22Rv1 (cell line): ENCODE measurements around the gene ATP13A2.
"Not testable (repeated sequence)": the region's sequence is repeated elsewhere in the genome, so short reads cannot be mapped to it uniquely, and the experiment has no call there.

Experiments
- H3K27ac ChIP-seq: fragments of 450-650 bp; 2 replicates; pipeline ENCODE4 v1.5.1; 2017
- ZFX ChIP-seq: fragments of 450-650 bp; IDR thresholded peaks from 2 replicates; pipeline ENCODE4 v1.6.1; 2017; ENCODE audit warnings: antibody characterized with exemption, borderline replicate concordance
- TF ChIP-seq, protein P1 (sequence below): fragments of 450-650 bp; IDR thresholded peaks from 2 replicates; pipeline ENCODE4 v1.5.1; 2017; ENCODE audit warnings: mild to moderate bottlenecking

ATP13A2 gene

DNA sequence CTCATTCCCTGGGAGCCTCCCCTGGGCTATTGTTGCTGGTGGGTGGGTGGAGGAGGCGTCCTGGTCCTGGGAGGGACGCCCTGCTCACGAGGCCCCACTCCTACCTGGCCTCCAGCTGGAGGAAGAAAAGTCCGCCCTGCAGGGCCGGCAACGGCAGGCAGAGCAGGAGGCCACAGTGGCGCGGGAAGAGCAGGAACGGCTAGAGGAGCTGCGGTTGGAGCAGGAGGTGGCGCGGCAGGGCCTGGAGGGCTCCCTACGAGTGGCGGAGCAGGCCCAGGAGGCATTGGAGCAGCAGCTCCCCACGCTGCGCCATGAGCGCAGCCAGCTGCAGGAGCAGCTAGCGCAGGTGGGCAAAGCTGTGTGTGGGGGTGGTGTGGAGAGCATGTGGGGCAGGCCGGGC lies 65.1 kb downstream of the ATP13A2 start:
- H3K27ac ChIP-seq = no peak overlapping the region
- TF ChIP-seq ZFX = no peak
- TF ChIP-seq, protein P1, sequence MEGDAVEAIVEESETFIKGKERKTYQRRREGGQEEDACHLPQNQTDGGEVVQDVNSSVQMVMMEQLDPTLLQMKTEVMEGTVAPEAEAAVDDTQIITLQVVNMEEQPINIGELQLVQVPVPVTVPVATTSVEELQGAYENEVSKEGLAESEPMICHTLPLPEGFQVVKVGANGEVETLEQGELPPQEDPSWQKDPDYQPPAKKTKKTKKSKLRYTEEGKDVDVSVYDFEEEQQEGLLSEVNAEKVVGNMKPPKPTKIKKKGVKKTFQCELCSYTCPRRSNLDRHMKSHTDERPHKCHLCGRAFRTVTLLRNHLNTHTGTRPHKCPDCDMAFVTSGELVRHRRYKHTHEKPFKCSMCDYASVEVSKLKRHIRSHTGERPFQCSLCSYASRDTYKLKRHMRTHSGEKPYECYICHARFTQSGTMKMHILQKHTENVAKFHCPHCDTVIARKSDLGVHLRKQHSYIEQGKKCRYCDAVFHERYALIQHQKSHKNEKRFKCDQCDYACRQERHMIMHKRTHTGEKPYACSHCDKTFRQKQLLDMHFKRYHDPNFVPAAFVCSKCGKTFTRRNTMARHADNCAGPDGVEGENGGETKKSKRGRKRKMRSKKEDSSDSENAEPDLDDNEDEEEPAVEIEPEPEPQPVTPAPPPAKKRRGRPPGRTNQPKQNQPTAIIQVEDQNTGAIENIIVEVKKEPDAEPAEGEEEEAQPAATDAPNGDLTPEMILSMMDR = no peak

DNA sequence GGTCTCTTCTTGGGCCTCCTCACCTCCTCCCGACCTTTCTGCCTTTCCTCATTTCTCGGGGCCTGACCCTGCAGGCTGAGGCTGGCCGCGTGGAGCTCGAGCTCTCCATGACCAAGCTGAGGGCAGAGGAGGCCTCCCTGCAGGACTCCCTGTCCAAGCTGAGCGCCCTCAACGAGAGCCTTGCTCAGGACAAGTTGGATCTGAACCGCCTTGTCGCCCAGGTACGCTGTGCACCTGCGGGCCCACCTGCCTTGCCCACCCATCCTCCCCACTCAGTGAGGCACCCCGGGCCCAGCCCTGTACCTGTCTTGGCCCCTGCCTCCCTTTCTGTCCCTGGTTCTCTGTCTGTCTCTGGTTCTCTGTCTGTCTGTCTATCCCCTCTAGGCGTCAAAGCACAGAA lies 65.5 kb downstream of the ATP13A2 start:
- not testable (repeated sequence) for H3K27ac ChIP-seq

DNA sequence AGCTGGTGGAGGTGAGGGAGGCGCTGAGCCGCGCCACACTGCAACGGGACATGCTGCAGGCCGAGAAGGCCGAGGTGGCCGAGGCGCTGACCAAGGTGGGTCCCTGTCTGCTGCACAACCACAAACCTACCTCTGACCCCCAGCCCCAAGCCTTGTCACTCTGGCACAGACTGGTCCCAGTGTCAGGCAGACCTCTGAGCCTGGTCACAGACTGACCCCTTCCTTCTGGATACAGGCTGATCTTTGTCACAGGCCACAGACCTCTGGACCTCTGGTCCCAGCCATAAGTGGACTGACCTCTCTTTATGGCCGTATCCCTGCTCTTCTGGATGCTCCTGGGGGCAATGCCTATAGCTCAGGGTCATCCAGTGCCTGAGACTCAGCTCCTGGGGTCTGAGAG lies 66.2 kb downstream of the ATP13A2 start:
- H3K27ac ChIP-seq = not testable (repeated sequence)

DNA sequence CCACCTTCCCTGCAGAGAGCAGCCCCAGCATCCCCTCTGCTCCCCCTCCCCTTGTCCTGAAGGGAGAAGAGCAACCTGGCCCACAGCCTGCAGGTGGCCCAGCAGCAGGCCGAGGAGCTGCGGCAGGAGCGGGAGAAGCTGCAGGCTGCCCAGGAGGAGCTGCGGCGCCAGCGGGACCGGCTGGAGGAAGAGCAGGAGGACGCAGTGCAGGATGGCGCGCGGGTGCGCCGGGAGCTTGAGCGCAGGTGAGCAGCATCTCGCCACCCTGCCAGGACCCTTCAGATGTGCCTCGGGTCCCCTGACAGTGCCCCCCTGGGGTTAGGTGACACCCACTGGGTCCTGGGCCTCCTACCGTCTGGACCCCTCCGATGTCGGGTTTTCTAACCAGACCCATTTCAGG lies 67.7 kb downstream of the ATP13A2 start:
- TF ChIP-seq, protein P1 = no peak
- TF ChIP-seq ZFX = no peak
- no peak overlapping the region for H3K27ac ChIP-seq

DNA sequence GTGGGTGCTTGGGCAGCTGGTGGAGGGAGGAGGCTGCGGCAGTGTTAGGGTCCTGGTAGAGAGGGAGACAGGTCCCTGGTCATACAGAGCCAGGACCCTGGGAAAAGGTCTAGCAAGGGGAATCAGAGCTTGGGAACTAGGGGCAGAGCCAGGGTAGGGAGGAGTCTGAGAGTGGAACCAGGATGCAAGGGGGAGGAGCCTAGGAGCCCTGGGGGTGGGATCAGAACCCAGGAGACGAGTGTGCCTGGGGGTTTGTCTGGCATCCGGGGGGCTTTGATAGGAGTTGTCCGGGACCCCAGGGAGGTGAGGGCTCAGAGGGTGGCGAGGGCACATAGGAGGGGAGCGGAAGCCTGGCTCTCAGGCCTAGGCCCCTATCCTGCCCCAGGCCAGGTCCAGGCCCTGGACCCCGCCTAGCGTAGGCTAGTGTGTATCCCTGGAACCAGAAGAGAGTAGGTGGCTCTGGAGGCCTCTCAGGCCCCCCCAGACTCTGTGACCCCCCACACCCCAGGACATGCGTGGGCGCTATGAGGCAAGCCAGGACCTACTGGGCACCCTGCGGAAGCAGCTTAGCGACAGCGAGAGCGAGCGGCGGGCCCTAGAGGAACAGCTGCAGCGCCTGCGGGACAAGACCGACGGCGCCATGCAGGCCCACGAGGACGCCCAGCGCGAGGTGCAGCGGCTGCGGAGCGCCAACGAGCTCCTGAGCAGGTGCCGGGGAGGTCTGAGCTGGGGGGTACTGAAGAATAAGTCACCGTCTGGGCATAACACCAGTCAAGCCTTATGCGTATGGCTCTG lies 72.1 kb downstream of the ATP13A2 start:
- H3K27ac ChIP-seq = peak overlapping the region; percentile 5; the same call in 1 of the 2 replicates

DNA sequence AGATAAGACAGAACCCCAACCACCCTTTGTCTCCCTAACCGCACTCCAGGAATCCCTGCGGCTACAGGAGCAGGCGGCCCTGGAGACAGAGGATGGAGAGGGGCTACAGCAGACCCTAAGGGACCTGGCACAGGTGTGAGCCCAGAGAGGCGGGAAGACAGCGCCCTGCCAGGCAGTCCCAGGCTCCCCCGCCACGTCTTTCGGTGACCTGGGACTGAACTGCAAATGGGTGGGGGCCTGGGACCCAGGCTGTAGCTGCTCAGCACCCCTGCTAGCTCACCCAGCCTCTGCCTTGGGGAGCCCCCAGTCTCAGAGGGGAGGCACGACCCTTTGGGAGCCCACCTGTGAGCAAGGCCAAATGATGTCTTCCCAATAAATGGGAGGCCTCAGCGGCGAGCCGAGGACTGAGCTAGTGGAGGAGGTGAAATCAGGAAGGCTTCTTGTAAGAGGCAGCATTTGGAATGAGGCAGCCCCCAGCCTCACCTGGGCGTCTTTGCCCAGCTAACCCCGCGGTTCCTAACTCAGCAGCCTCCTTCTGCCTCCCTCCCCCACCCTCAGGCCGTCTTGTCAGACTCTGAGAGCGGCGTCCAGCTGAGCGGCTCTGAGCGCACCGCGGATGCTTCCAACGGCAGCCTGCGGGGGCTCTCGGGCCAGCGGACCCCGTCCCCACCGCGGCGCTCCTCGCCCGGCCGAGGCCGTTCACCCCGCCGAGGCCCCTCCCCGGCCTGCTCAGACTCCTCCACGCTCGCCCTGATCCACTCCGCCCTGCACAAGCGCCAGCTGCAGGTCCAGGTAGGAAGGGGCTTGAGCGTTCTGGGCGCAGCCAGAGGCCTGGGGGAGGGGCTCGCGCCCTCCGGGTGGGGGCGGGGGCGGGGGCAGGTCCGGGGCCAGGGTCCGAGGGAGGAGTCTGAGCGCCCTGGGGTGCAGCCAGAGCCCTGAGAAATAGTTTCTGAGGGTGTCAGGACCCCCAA lies 73.1 kb downstream of the ATP13A2 start:
- 0 out of 2 replicates have a peak overlapping the region, but pooled peaks have one; percentile 5 for H3K27ac ChIP-seq
- TF ChIP-seq, protein P1 = no peak
- TF ChIP-seq ZFX = no peak

DNA sequence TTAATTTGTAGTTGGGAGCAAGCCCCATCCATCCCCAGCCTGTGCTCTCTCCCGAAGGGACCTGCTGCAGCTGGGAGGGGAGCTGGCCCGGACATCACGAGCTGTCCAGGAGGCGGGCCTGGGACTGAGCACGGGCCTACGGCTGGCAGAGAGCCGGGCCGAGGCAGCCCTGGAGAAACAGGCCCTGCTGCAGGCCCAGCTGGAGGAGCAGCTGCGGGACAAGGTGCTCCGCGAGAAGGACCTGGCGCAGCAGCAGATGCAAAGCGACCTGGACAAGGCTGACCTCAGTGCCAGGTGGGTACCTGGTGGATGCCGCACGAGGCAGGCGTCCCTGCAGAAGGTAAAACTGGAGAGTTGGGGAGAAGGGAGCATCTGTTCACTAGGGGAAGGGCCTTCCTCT lies 75.1 kb downstream of the ATP13A2 start:
- not testable (repeated sequence) for H3K27ac ChIP-seq
